ENCODE measurements around the gene SENP8. TPM values are rescaled to one million over a fixed set of nuclear protein-coding genes. Genes with fewer than 3 reads are reported as not detected.

The SENP8 gene
- total and polyA plus RNA-seq, 2 of the 13 experiments (the other 11 are each of a cell fraction or from before 2014, with no cell fraction given) = 2.7 to 3.0 TPM

DNA sequence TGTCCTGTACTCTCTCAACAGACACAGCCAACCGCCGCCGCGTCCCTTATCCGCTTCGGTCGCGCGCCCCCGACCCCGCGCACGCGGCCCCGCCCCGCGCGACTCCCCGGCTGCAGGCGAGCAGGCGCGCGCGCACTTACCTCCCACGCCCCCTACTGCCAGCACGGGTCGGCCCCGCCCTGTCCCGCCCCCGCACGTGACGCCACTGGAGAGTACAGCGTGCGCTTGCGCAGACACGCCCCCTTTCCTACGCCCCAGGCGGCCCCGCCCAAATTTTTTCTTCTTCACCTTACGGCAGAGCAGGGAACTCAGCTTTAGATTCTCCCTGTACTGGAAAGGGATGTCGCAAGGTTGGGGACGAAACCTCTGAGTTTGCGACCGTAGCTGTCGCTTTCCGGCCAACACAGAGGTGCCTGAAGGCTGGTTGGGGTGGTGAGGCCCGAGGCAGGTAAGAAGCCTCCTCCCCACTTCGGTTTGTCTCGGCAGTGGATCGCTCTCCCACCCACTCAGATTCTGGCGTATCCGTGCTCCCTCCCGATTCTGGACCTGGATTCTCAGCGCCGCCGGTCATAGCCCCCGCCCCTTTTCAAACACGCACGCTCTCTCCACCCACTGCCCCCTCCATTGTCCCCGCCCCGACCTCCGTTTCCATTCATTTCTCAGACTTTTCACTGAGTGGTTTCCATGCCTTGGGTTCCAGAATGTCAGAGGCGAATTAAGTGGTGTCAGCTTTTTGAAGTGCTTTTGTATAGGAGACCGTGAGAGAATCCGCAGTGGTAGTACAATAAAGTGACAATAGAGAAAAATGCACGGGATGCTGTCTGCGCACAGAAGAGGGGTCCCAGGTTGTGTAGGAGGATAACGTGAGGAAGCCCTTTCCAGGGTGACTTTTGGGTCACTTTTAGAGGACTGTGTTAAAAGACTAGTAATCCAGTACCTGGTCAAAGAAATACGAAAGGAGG is at the start of gene SENP8, which contains the start of gene MYO9A (continued):
- TF ChIP-seq, protein P1, sequence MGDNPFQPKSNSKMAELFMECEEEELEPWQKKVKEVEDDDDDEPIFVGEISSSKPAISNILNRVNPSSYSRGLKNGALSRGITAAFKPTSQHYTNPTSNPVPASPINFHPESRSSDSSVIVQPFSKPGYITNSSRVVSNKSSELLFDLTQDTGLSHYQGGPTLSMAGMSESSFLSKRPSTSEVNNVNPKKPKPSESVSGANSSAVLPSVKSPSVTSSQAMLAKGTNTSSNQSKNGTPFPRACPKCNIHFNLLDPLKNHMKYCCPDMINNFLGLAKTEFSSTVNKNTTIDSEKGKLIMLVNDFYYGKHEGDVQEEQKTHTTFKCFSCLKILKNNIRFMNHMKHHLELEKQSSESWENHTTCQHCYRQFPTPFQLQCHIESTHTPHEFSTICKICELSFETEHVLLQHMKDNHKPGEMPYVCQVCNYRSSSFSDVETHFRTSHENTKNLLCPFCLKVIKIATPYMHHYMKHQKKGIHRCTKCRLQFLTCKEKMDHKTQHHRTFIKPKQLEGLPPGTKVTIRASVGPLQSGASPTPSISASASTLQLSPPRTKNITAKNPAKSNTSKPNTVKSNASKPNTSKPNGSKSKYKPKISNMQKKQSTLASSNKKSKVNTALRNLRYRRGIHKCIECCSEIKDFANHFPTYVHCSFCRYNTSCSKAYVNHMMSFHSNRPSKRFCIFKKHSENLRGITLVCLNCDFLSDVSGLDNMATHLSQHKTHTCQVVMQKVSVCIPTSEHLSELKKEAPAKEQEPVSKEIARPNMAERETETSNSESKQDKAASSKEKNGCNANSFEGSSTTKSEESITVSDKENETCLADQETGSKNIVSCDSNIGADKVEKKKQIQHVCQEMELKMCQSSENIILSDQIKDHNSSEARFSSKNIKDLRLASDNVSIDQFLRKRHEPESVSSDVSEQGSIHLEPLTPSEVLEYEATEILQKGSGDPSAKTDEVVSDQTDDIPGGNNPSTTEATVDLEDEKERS (CRISPR knock-in tag; IDR thresholded peaks at IDR 0.05) = no peak
- TF ChIP-seq ONECUT2 (CRISPR knock-in tag; IDR thresholded peaks at IDR 0.05) (no peak), ZNF737 (CRISPR knock-in tag; IDR thresholded peaks at IDR 0.05; ENCODE audit: borderline replicate concordance) (no peak), ATF1 (CRISPR knock-in tag; IDR thresholded peaks at IDR 0.05) (0 out of 2 replicates have a peak, but pooled peaks have one; percentile 20), PRPF4 (IDR thresholded peaks at IDR 0.05; ENCODE audit: low read depth, low read length, poor library complexity, severe bottlenecking) (no peak), ZZZ3 (CRISPR knock-in tag; IDR thresholded peaks at IDR 0.05; ENCODE audit: borderline replicate concordance) (no peak), ZFYVE20 (CRISPR knock-in tag; IDR thresholded peaks at IDR 0.05; ENCODE audit: borderline replicate concordance, low read depth) (no peak), FOXK1 (CRISPR knock-in tag; IDR thresholded peaks at IDR 0.05; ENCODE audit: borderline replicate concordance, low read depth) (no peak), EEA1 (CRISPR knock-in tag; IDR thresholded peaks at IDR 0.05; ENCODE audit: borderline replicate concordance) (no peak), ZSCAN25 (CRISPR knock-in tag; IDR thresholded peaks at IDR 0.05) (peak; percentile 21; the same call in 1 of the 2 replicates), ZBTB38 (CRISPR knock-in tag; IDR thresholded peaks at IDR 0.05) (no peak; the same call in 1 of the 2 replicates)
- TF ChIP-seq, protein P2, sequence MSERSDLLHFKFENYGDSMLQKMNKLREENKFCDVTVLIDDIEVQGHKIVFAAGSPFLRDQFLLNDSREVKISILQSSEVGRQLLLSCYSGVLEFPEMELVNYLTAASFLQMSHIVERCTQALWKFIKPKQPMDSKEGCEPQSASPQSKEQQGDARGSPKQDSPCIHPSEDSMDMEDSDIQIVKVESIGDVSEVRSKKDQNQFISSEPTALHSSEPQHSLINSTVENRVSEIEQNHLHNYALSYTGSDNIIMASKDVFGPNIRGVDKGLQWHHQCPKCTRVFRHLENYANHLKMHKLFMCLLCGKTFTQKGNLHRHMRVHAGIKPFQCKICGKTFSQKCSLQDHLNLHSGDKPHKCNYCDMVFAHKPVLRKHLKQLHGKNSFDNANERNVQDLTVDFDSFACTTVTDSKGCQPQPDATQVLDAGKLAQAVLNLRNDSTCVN (CRISPR knock-in tag; IDR thresholded peaks at IDR 0.05; ENCODE audit: borderline replicate concordance) = no peak
- TF ChIP-seq, protein P3, sequence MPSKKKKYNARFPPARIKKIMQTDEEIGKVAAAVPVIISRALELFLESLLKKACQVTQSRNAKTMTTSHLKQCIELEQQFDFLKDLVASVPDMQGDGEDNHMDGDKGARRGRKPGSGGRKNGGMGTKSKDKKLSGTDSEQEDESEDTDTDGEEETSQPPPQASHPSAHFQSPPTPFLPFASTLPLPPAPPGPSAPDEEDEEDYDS (CRISPR knock-in tag; IDR thresholded peaks at IDR 0.05) = peak; percentile 53; the same call in 1 of the 2 replicates
- TF ChIP-seq, protein P4, sequence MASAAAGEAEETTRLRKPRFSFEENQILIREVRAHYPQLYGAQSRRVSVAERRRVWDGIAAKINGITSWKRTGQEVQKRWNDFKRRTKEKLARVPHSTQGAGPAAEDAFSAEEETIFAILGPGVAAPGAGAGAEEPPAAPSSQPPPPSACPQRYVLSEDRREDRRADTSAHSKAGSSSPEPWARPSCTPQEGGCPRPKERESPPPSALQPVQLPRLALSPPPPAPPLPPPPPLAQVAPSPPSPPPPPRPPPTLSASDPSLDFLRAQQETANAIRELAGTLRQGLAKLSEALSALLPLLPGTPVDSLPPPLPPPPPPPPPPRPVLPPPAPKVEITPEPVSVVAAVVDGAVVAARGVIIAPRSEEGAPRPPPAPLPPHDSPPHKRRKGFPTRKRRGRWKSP (CRISPR knock-in tag; IDR thresholded peaks at IDR 0.05) = no peak; the same call in 1 of the 2 replicates
- TF ChIP-seq, protein P5, sequence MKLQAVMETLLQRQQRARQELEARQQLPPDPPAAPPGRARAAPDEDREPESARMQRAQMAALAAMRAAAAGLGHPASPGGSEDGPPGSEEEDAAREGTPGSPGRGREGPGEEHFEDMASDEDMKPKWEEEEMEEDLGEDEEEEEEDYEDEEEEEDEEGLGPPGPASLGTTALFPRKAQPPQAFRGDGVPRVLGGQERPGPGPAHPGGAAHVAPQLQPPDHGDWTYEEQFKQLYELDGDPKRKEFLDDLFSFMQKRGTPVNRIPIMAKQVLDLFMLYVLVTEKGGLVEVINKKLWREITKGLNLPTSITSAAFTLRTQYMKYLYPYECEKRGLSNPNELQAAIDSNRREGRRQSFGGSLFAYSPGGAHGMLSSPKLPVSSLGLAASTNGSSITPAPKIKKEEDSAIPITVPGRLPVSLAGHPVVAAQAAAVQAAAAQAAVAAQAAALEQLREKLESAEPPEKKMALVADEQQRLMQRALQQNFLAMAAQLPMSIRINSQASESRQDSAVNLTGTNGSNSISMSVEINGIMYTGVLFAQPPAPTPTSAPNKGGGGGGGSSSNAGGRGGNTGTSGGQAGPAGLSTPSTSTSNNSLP (IDR thresholded peaks at IDR 0.05; ENCODE audit: low read depth, low read length) = 0 out of 2 replicates have a peak, but pooled peaks have one; percentile 21
- TF ChIP-seq, protein P6, sequence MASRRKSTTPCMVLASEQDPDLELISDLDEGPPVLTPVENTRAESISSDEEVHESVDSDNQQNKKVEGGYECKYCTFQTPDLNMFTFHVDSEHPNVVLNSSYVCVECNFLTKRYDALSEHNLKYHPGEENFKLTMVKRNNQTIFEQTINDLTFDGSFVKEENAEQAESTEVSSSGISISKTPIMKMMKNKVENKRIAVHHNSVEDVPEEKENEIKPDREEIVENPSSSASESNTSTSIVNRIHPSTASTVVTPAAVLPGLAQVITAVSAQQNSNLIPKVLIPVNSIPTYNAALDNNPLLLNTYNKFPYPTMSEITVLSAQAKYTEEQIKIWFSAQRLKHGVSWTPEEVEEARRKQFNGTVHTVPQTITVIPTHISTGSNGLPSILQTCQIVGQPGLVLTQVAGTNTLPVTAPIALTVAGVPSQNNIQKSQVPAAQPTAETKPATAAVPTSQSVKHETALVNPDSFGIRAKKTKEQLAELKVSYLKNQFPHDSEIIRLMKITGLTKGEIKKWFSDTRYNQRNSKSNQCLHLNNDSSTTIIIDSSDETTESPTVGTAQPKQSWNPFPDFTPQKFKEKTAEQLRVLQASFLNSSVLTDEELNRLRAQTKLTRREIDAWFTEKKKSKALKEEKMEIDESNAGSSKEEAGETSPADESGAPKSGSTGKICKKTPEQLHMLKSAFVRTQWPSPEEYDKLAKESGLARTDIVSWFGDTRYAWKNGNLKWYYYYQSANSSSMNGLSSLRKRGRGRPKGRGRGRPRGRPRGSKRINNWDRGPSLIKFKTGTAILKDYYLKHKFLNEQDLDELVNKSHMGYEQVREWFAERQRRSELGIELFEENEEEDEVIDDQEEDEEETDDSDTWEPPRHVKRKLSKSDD (CRISPR knock-in tag; IDR thresholded peaks at IDR 0.05; ENCODE audit: low read depth) = no peak

Measured in HepG2 (cell line).